HepG2 (cell line): ENCODE measurements around the gene FER1L5. TPM values are rescaled to one million over a fixed set of nuclear protein-coding genes. Genes with fewer than 3 reads are reported as not detected.
A peak's percentile ranks its signal among the peaks of the same experiment; 100 is the strongest.

ENCODE experiments used
- ATF7-NPFF ChIP-seq: sonication (generic); formaldehyde crosslinking; IDR thresholded peaks from 2 replicates; pipeline ENCODE4 v1.8.1; 2023; ENCODE audit warnings: mild to moderate bottlenecking, low read depth, missing genetic modification reagents, moderate library complexity
- BCLAF1 ChIP-seq: fragments of 450-650 bp; IDR thresholded peaks from 2 replicates; pipeline ENCODE4 v1.6.1; 2017; ENCODE audit warnings: mild to moderate bottlenecking
- HMGXB4 ChIP-seq, 2 experiments: sonication (generic) in 1 of 2; formaldehyde crosslinking in 1 of 2; IDR thresholded peaks; 2 replicates each; pipeline versions ENCODE4 v1.4.0 to v1.6.1; 2018 to 2020; ENCODE audit warnings: missing genetic modification reagents in 2 of 2, borderline replicate concordance in 1 of 2, low read depth in 1 of 2, mild to moderate bottlenecking in 1 of 2, missing biosample characterization in 1 of 2
- KMT2A ChIP-seq: sonication (generic); formaldehyde crosslinking; IDR thresholded peaks from 2 replicates; pipeline ENCODE4 v1.4.0; 2020; ENCODE audit warnings: missing genetic modification reagents
- MAFG ChIP-seq: sonication (generic); formaldehyde crosslinking; IDR thresholded peaks from 2 replicates; pipeline ENCODE4 v1.5.1; 2020; ENCODE audit warnings: mild to moderate bottlenecking, missing genetic modification reagents
- MXD1 ChIP-seq: sonication (generic); formaldehyde crosslinking; IDR thresholded peaks from 2 replicates; pipeline ENCODE4 v1.4.0; 2020; ENCODE audit warnings: mild to moderate bottlenecking, missing genetic modification reagents
- NFAT5 ChIP-seq: sonication (generic); formaldehyde crosslinking; IDR thresholded peaks from 2 replicates; pipeline ENCODE4 v1.4.0; 2020; ENCODE audit warnings: missing genetic modification reagents
- NFYC ChIP-seq: IDR thresholded peaks from 2 replicates; pipeline ENCODE4 v1.6.1; 2016; ENCODE audit warnings: missing genetic modification reagents, missing compliant biosample characterization
- PLRG1 ChIP-seq: fragments of 450-650 bp; conservative IDR thresholded peaks from 2 replicates; pipeline ENCODE4 v1.6.1; 2016
- SATB2 ChIP-seq: sonication (generic); formaldehyde crosslinking; IDR thresholded peaks from 2 replicates; pipeline ENCODE4 v1.5.0; 2020; ENCODE audit warnings: missing genetic modification reagents
- SP5 ChIP-seq: IDR thresholded peaks from 2 replicates; pipeline ENCODE4 v1.6.1; 2016; ENCODE audit warnings: low read depth, borderline replicate concordance
- YEATS4 ChIP-seq: sonication (generic); formaldehyde crosslinking; IDR thresholded peaks from 2 replicates; pipeline ENCODE4 v1.4.0; 2020; ENCODE audit warnings: missing genetic modification reagents, borderline replicate concordance
- ZBTB7A ChIP-seq: sonication (generic); formaldehyde crosslinking; IDR thresholded peaks from 2 replicates; pipeline ENCODE4 v1.8.0; 2022; ENCODE audit warnings: mild to moderate bottlenecking, missing genetic modification reagents
- ZMYM4 ChIP-seq: sonication (generic); formaldehyde crosslinking; IDR thresholded peaks from 2 replicates; pipeline ENCODE4 v1.8.1; 2023; ENCODE audit warnings: mild to moderate bottlenecking, missing genetic modification reagents
- ZNF343 ChIP-seq: sonication (generic); formaldehyde crosslinking; IDR thresholded peaks from 2 replicates; pipeline ENCODE4 v1.4.0; 2020; ENCODE audit warnings: mild to moderate bottlenecking, missing genetic modification reagents
- ZNF451 ChIP-seq: sonication (generic); formaldehyde crosslinking; IDR thresholded peaks from 2 replicates; pipeline ENCODE4 v1.5.0; 2020; ENCODE audit warnings: mild to moderate bottlenecking, missing genetic modification reagents
- ZNF740 ChIP-seq: sonication (generic); formaldehyde crosslinking; IDR thresholded peaks from 2 replicates; pipeline ENCODE4 v1.4.0; 2020; ENCODE audit warnings: missing genetic modification reagents
- ZSCAN29 ChIP-seq: sonication (generic); formaldehyde crosslinking; conservative IDR thresholded peaks from 2 replicates; pipeline ENCODE4 v1.4.0; 2020; ENCODE audit warnings: mild to moderate bottlenecking, missing genetic modification reagents
- polyA plus RNA-seq, 8 experiments: library from polyadenylated mRNA; depleted of rRNA in 3 of 8; stranded (reverse) in 7 of 8; unstranded in 1 of 8; fragments of >200 nt; fragmentation: Illumina TruSeq in 4 of 8; extraction: Trizol in 4 of 8; gene quantifications; 2 replicates each; pipeline versions ENCODE4 v1.2.1 to v1.2.3, GENCODE V29; 2011 to 2016; ENCODE audit warnings: low read depth in 4 of 8, missing spikeins in 1 of 8, mixed read lengths in 1 of 8; ENCODE audit not compliant: insufficient read depth in 1 of 8
- total RNA-seq, 5 experiments: library from RNA; depleted of rRNA; stranded (reverse); fragments of >200 nt; fragmentation: Illumina TruSeq; extraction: Trizol; gene quantifications; 2 replicates each; pipeline ENCODE4 v1.2.3, GENCODE V29; 2016; ENCODE audit warnings: low read depth in 1 of 5

FER1L5 gene
- total and polyA plus RNA-seq, 2 of the 13 experiments (the other 11 are each of a cell fraction or from before 2014, with no cell fraction given): 0.02 to 0.08 TPM

GRCh38 chr2:96638144-96639121 is 4.1 kb upstream of the FER1L5 start, which contains the start of gene KANSL3 (continued):
- peak; percentile 95 for TF ChIP-seq ZMYM4 (CRISPR knock-in tag)
- peak; percentile 90 for TF ChIP-seq KMT2A (CRISPR knock-in tag)
- TF ChIP-seq ZNF740: peak; percentile 88
- peak; percentile 98 for TF ChIP-seq ATF7-NPFF (CRISPR knock-in tag)
- TF ChIP-seq YEATS4 (CRISPR knock-in tag): peak; percentile 94
- TF ChIP-seq HMGXB4 (CRISPR knock-in tag; IDR thresholded peaks at IDR 0.05; ENCODE audit: borderline replicate concordance in 1 of 2, low read depth in 1 of 2): peak; percentile 96 to 97
- TF ChIP-seq SATB2 (CRISPR knock-in tag): peak; percentile 83; the same call in 1 of the 2 replicates
- peak; percentile 85 for TF ChIP-seq ZBTB7A (CRISPR knock-in tag)
- TF ChIP-seq PLRG1: no peak
- TF ChIP-seq NFYC: peak; percentile 59
- no peak; the same call in 1 of the 2 replicates for TF ChIP-seq ZSCAN29
- TF ChIP-seq MXD1: peak; percentile 90; the same call in 1 of the 2 replicates
- TF ChIP-seq BCLAF1: no peak
- peak; percentile 82 for TF ChIP-seq SP5 (CRISPR knock-in tag)
- TF ChIP-seq MAFG (CRISPR knock-in tag): no peak
- TF ChIP-seq ZNF451: peak; percentile 98
- TF ChIP-seq NFAT5: peak; percentile 96
- peak; percentile 82; the same call in 1 of the 2 replicates for TF ChIP-seq ZNF343 (CRISPR knock-in tag)
